Fibroblast of lung (primary cell): ENCODE measurements around the gene CENPP.

Experiments used
- CTCF ChIP-seq, 2 donors: IDR thresholded peaks in 1 of 2; conservative IDR thresholded peaks in 1 of 2; 1 replicate in 1 of 2; 2 replicates in 1 of 2; pipeline ENCODE4 v1.5.1; 2011 to 2012; ENCODE audit warnings: low read length in 2 of 2, control low read depth in 1 of 2, inconsistent platforms in 1 of 2, low read depth in 1 of 2, mild to moderate bottlenecking in 1 of 2
- EZH2 ChIP-seq: IDR thresholded peaks from 2 replicates; pipeline ENCODE4 v1.5.1; 2012; ENCODE audit warnings: low read length, control low read depth, mild to moderate bottlenecking; ENCODE audit errors: missing control alignments

GRCh38 chr9:92332577-92333281 is 7.0 kb downstream of the CENPP start:
- TF ChIP-seq CTCF (conservative IDR thresholded peaks at IDR 0.05 in 1 of 2, IDR thresholded peaks at IDR 0.05 in 1 of 2; ENCODE audit: low read depth in 1 of 2, low read length in 2 of 2): no peak
- no peak for TF ChIP-seq EZH2
